GM18526 (cell line): ENCODE results near the gene SPACA6.

Experiments
- POLR2A ChIP-seq: IDR thresholded peaks from 3 replicates; pipeline ENCODE4 v1.6.1; 2011; ENCODE audit not compliant: insufficient read length; ENCODE audit errors: extremely low read depth

The SPACA6 gene

GRCh38 chr19:51681286-51681941 lies 11.7 kb upstream of the SPACA6 start:
- no peak for TF ChIP-seq POLR2A

- no peak for TF ChIP-seq POLR2A
Observed at GRCh38 chr19:51686171-51686570, 7.0 kb upstream of the SPACA6 start.

- TF ChIP-seq POLR2A = no peak
Observed at GRCh38 chr19:51687791-51688670, 5.1 kb upstream of the SPACA6 start.

GRCh38 chr19:51688671-51689571 lies 4.2 kb upstream of the SPACA6 start:
- no peak for TF ChIP-seq POLR2A

GRCh38 chr19:51689751-51690453 lies 3.2 kb upstream of the SPACA6 start:
- no peak for TF ChIP-seq POLR2A

GRCh38 chr19:51690454-51691073 lies 2.6 kb upstream of the SPACA6 start:
- TF ChIP-seq POLR2A = no peak

GRCh38 chr19:51691074-51691583 lies 2.0 kb upstream of the SPACA6 start:
- no peak for TF ChIP-seq POLR2A

- TF ChIP-seq POLR2A = no peak
Observed at GRCh38 chr19:51691584-51692428, 1.3 kb upstream of the SPACA6 start.

- no peak for TF ChIP-seq POLR2A
Observed at GRCh38 chr19:51692468-51692867, 662 bp upstream of the SPACA6 start.

- no peak for TF ChIP-seq POLR2A
Observed at GRCh38 chr19:51693819-51694218, 689 bp downstream of the SPACA6 start.

GRCh38 chr19:51694318-51695085 lies 1.4 kb downstream of the SPACA6 start:
- no peak for TF ChIP-seq POLR2A

- TF ChIP-seq POLR2A = no peak
Observed at GRCh38 chr19:51695088-51695487, 2.0 kb downstream of the SPACA6 start.

- no peak for TF ChIP-seq POLR2A
Observed at GRCh38 chr19:51695702-51696315, 2.7 kb downstream of the SPACA6 start.
